SIG-M5 treated with dmso at 0.1 percent for 504 hours (cell line): ENCODE data around the gene RPS6KA5.
"Not testable (repeated sequence)": the region's sequence is repeated elsewhere in the genome, so short reads cannot be mapped to it uniquely, and the experiment has no call there.

ENCODE experiments used
- DNase-seq: peaks from one replicate; lab custom pipeline; 2025; ENCODE audit not compliant: unreplicated experiment; lab: John Stamatoyannopoulos, UW

The RPS6KA5 gene

GRCh38 chr14:90990141-90990540 lies 70.3 kb downstream of the RPS6KA5 start:
- no peak for DNase-seq

DNA sequence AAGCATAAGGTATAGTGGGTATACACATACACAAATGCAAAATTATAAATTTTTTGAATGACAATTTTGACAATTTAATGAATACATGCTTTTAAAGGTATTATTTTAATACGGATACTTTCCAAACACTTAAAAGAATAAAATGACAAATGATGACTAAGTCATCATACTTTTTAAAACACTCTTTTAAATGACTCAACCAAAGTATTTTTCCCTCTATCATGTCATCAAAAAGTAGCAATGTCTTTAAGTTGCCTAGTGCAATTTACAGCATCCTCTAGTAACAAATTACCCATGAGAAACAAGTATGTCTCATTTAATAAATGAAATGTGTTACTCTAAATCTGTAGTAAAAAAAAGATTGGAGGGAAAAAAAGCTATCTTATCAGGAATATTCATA lies 73.3 kb downstream of the RPS6KA5 start:
- no peak for DNase-seq

DNA sequence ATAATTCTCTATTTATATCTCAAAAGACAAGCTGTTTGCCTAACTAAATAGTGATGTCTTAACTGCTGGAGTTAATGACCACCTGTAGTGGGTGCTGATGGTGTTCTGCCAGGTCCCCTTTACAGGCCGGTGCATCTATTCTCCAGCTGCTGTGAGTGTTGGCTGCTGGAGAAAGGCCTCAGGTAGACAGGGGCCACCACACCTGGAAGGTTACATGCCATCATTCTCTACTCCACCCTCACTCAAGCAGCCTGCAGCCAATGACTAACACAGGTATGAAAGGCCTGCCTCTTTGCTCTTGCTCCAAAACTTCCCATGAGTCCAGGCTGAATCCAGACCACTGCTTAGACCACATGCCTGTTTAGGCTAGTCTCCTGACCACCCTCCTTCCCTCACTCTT lies 73.9 kb downstream of the RPS6KA5 start:
- DNase-seq: no peak

GRCh38 chr14:90985601-90986242 lies 74.7 kb downstream of the RPS6KA5 start:
- no peak for DNase-seq

DNA sequence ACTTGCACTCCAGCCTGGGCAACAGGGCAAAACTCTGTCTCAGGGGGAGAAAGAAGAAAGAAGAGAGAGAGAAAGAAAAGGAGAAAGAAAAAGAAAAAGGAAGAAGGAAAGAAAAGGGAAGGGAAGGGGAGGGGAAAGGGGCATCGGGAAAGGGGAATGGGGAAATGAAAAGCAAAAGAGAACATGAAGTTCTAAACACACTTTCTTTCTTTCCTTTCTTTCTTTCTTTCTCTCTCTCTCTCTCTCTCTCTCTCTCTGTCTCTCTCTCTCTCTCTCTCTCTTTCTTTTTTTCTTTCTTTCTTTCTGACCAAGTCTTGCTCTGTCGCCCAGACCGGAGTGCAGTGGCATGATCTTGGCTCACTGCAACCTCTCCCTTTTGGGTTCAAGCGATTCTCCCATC lies 76.9 kb downstream of the RPS6KA5 start:
- no peak for DNase-seq

GRCh38 chr14:90981636-90982035 lies 78.8 kb downstream of the RPS6KA5 start:
- no peak for DNase-seq

- DNase-seq: not testable (repeated sequence)
Observed at GRCh38 chr14:90980636-90981035, 79.8 kb downstream of the RPS6KA5 start.

DNA sequence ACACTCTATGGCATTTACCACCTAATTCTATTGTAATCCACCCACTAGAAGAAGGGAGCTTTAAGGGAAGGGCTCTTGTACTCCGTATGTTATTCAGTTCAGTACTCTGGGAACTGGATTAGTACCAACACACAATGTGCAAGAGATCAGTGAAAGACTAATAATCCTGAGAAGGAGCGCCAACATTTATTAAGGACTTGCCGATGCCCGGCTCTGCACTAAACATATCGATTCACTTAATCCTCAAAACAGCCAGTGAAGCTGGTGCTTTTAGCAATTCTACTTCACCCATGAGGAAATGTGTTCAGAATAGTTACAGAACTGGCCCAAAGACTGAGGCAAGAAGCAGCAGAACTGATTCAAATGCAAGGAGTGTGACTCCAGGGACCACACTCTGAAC lies 80.9 kb downstream of the RPS6KA5 start:
- no peak for DNase-seq

GRCh38 chr14:90976101-90976500 lies 84.3 kb downstream of the RPS6KA5 start:
- DNase-seq: no peak

DNA sequence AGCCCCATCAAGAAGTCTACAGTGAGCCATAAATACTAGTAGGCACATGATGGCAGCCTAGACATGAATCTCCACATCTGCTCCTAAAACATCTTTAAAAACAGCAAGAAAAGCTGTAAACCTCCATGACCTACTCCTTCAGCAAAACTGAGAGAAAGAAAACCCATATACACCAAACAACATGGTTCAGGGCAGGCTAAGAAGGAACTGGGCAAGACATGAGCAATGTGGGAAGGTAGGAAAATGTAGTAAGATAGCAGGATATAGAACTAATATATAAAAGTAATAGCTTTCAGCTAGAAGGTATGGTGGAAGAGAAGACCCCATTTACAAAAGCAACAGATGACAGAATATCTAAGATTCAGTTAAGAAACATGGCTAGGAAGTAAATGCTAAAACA lies 88.8 kb downstream of the RPS6KA5 start:
- no peak for DNase-seq

DNA sequence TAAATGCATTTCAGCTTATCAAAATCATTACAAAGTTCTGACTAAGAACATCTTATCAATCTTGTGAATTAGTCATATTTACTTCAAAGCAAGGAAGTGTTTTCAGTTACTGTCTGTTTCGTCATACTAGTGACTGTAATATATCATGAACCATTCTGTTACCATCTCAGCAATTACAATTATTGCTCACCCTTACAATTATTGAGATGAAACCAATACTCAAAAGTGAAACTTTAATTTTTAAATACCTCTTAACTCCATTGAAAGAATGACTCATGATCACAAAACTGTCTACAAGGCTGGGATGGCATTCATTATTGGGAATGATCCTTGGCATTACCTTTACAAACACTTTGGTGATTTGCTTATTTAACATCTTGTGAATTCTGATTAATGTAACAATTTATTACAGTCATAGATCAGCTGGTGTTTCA lies 90.3 kb downstream of the RPS6KA5 start:
- peak; percentile 44 for DNase-seq

DNA sequence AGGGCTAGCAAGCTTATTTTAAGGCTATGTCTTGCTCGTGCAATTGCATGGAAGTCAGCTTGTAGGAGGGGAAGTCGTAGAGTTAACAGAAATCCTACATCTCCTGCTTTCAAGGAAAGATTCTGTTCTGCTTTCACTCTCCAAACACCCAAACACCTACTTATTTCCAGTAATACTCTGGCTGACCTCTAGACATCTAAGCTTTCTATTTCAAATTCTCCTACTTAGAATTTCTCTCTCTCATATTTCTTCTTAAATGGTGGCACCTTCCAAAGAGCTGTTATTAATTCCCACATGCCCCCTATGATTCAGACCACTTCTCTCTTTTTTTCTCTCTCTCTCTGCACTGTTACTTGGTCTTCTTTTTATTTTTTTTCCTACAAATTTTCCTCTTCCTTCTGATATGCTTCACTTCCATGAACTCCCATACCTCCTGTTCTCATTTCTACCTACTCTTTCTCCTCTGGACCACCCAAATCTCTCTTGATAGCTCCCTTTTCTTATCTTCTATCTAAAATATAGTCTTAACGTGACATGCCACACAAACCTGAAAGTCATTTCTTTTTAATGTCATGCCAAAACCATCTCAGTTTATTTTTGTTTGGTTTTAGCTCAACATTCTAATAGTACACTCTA lies 90.8 kb downstream of the RPS6KA5 start:
- peak; percentile 87 for DNase-seq

GRCh38 chr14:90968025-90968424 lies 92.4 kb downstream of the RPS6KA5 start:
- peak; percentile 86 for DNase-seq

- no peak for DNase-seq
Observed at GRCh38 chr14:90966493-90966892, 93.9 kb downstream of the RPS6KA5 start.

- DNase-seq: no peak
Observed at GRCh38 chr14:90965765-90966164, 94.7 kb downstream of the RPS6KA5 start.

GRCh38 chr14:90963343-90963742 lies 97.1 kb downstream of the RPS6KA5 start:
- DNase-seq: no peak

- no peak for DNase-seq
Observed at GRCh38 chr14:90962505-90963109, 97.8 kb downstream of the RPS6KA5 start.

- no peak for DNase-seq
Observed at GRCh38 chr14:90960818-90961217, 99.6 kb downstream of the RPS6KA5 start.

GRCh38 chr14:90959344-90959743 lies 101.1 kb downstream of the RPS6KA5 start:
- no peak for DNase-seq

- no peak for DNase-seq
Observed at GRCh38 chr14:90956273-90956672, 104.2 kb downstream of the RPS6KA5 start.

DNA sequence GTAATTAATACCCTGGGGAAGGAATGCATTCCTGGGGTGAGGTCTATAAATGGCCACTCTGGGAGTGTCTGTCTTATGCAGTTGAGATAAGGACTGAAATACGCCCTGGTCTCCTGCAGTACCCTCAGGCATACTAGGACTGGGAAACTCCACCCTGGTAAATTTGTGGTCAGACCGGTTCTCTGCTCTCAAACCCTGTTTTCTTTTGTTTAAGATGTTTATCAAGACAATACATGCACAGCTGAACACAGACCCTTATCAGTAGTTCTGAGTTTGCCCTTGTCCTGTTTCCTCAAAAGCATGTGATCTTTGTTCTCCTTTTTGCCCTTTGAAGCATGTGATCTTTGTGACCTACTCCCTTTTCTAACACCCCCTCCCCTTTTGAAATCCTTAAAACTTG lies 106.8 kb downstream of the RPS6KA5 start:
- not testable (repeated sequence) for DNase-seq

- DNase-seq: no peak
Observed at GRCh38 chr14:90943367-90943766, 117.1 kb downstream of the RPS6KA5 start.
